Measurements from ENCODE around the gene APBA2.

The APBA2 gene

GRCh38 chr15:29124581-29125381 lies 239.0 kb downstream of the APBA2 start:
- H3K36me3 ChIP-seq (ENCODE audit: insufficient read depth, low read length): no peaks in the 10 kb centered on the region
- H3K27ac ChIP-seq (ENCODE audit: low read depth, low read length, poor library complexity, severe bottlenecking): no peak overlapping the region
- H3K9ac ChIP-seq (ENCODE audit: low read length): no peak overlapping the region
- no peaks in the 10 kb centered on the region for H3F3A ChIP-seq (ENCODE audit: insufficient read depth, low read length)
- H2AFZ ChIP-seq (ENCODE audit: low read length): no peak overlapping the region
- no peaks in the 10 kb centered on the region for H3K9me2 ChIP-seq (ENCODE audit: low read depth, low read length)
- H3K79me2 ChIP-seq (ENCODE audit: insufficient read depth, low read length): no peaks in the 10 kb centered on the region
- H4K20me1 ChIP-seq (ENCODE audit: insufficient read depth, low read length): no peaks in the 10 kb centered on the region
- no peak overlapping the region for H3K4me2 ChIP-seq (ENCODE audit: low read length)
- H3K9me3 ChIP-seq (ENCODE audit: low read length): no peaks in the 10 kb centered on the region
- H3K27me3 ChIP-seq (ENCODE audit: insufficient read depth, low read length): no peaks in the 10 kb centered on the region
- H3K4me3 ChIP-seq (ENCODE audit: low read depth, low read length, poor library complexity, severe bottlenecking): no peak overlapping the region
- no peaks in the 10 kb centered on the region for H3K4me1 ChIP-seq (ENCODE audit: insufficient read depth, low read length, severe bottlenecking)
- TF ChIP-seq EZH2 (IDR thresholded peaks at IDR 0.05; ENCODE audit: borderline replicate concordance, low read length): no peak
- TF ChIP-seq CTCF (IDR thresholded peaks at IDR 0.05; ENCODE audit: low read length): no peak

- H3K79me2 ChIP-seq (ENCODE audit: insufficient read depth, low read length): no peaks in the 10 kb centered on the region
- H3K9me3 ChIP-seq (ENCODE audit: low read length): no peaks in the 10 kb centered on the region
- TF ChIP-seq CTCF (IDR thresholded peaks at IDR 0.05; ENCODE audit: low read length): no peak
- TF ChIP-seq EZH2 (IDR thresholded peaks at IDR 0.05; ENCODE audit: borderline replicate concordance, low read length): no peak
- no peak overlapping the region for H3K9ac ChIP-seq (ENCODE audit: low read length)
- no peak overlapping the region for H3K4me2 ChIP-seq (ENCODE audit: low read length)
- no peaks in the 10 kb centered on the region for H3K4me1 ChIP-seq (ENCODE audit: insufficient read depth, low read length, severe bottlenecking)
- no peak overlapping the region for H2AFZ ChIP-seq (ENCODE audit: low read length)
- no peaks in the 10 kb centered on the region for H3K27me3 ChIP-seq (ENCODE audit: insufficient read depth, low read length)
- no peaks in the 10 kb centered on the region for H3F3A ChIP-seq (ENCODE audit: insufficient read depth, low read length)
- H3K4me3 ChIP-seq (ENCODE audit: low read depth, low read length, poor library complexity, severe bottlenecking): no peak overlapping the region
- no peaks in the 10 kb centered on the region for H3K36me3 ChIP-seq (ENCODE audit: insufficient read depth, low read length)
- no peak overlapping the region for H3K27ac ChIP-seq (ENCODE audit: low read depth, low read length, poor library complexity, severe bottlenecking)
- no peaks in the 10 kb centered on the region for H4K20me1 ChIP-seq (ENCODE audit: insufficient read depth, low read length)
- no peaks in the 10 kb centered on the region for H3K9me2 ChIP-seq (ENCODE audit: low read depth, low read length)
Measured at GRCh38 chr15:29125382-29126207, 239.8 kb downstream of the APBA2 start.

- H3K4me3 ChIP-seq (ENCODE audit: low read depth, low read length, poor library complexity, severe bottlenecking): no peak overlapping the region
- TF ChIP-seq CTCF (IDR thresholded peaks at IDR 0.05; ENCODE audit: low read length) (no peak), EZH2 (IDR thresholded peaks at IDR 0.05; ENCODE audit: borderline replicate concordance, low read length) (no peak)
- H3K9me3 ChIP-seq (ENCODE audit: low read length): no peaks in the 10 kb centered on the region
- no peaks in the 10 kb centered on the region for H3K36me3 ChIP-seq (ENCODE audit: insufficient read depth, low read length)
- H2AFZ ChIP-seq (ENCODE audit: low read length): no peak overlapping the region
- no peaks in the 10 kb centered on the region for H3K27me3 ChIP-seq (ENCODE audit: insufficient read depth, low read length)
- H3K4me1 ChIP-seq (ENCODE audit: insufficient read depth, low read length, severe bottlenecking): no peaks in the 10 kb centered on the region
- no peak overlapping the region for H3K4me2 ChIP-seq (ENCODE audit: low read length)
- no peaks in the 10 kb centered on the region for H3K79me2 ChIP-seq (ENCODE audit: insufficient read depth, low read length)
- H4K20me1 ChIP-seq (ENCODE audit: insufficient read depth, low read length): no peaks in the 10 kb centered on the region
- H3K9ac ChIP-seq (ENCODE audit: low read length): no peak overlapping the region
- H3K9me2 ChIP-seq (ENCODE audit: low read depth, low read length): no peaks in the 10 kb centered on the region
- no peaks in the 10 kb centered on the region for H3F3A ChIP-seq (ENCODE audit: insufficient read depth, low read length)
- no peak overlapping the region for H3K27ac ChIP-seq (ENCODE audit: low read depth, low read length, poor library complexity, severe bottlenecking)
Measured at GRCh38 chr15:29126208-29126536, 240.4 kb downstream of the APBA2 start.

All from OCI-LY1 (cell line).